Stimulated activated CD8-positive, alpha-beta memory T cell treated with anti-CD3 and anti-CD28 coated beads, Interleukin-12 subunit alpha, Interleukin-12 subunit beta, amount 100 ng/mL, for 1 hour (primary cell): ENCODE results near the gene POU2F2.
"Not testable (repeated sequence)": the region's sequence is repeated elsewhere in the genome, so short reads cannot be mapped to it uniquely, and the experiment has no call there.

Source experiments
- DNase-seq: peaks from one replicate; pipeline ENCODE4 v3.0.0-alpha.2; 2020; ENCODE audit warnings: low read depth

POU2F2 gene

GRCh38 chr19:42059196-42059595 is 73.0 kb downstream of the POU2F2 start:
- DNase-seq, result no peak

- DNase-seq, result no peak
These were observed 74.4 kb downstream of the POU2F2 start for GRCh38 chr19:42057846-42058245.

- no peak for DNase-seq
These were observed 78.0 kb downstream of the POU2F2 start for GRCh38 chr19:42054205-42054604.

- no peak for DNase-seq
These were observed 79.0 kb downstream of the POU2F2 start for GRCh38 chr19:42053037-42053935.

- DNase-seq, result no peak
These were observed 79.9 kb downstream of the POU2F2 start for GRCh38 chr19:42052241-42052863.

GRCh38 chr19:42051166-42052115 is 80.8 kb downstream of the POU2F2 start:
- no peak for DNase-seq

- DNase-seq, result no peak
These were observed 83.3 kb downstream of the POU2F2 start for GRCh38 chr19:42048992-42049391.

GRCh38 chr19:42045575-42045974 is 86.7 kb downstream of the POU2F2 start:
- no peak for DNase-seq

GRCh38 chr19:42042455-42043170 is 89.6 kb downstream of the POU2F2 start:
- DNase-seq, result no peak

GRCh38 chr19:42040491-42040890 is 91.8 kb downstream of the POU2F2 start:
- DNase-seq, result not testable (repeated sequence)

GRCh38 chr19:42040031-42040430 is 92.2 kb downstream of the POU2F2 start:
- no peak for DNase-seq

GRCh38 chr19:42038666-42039065 is 93.6 kb downstream of the POU2F2 start:
- no peak for DNase-seq

- no peak for DNase-seq
These were observed 94.6 kb downstream of the POU2F2 start for GRCh38 chr19:42037649-42038048.
